GM18508 (cell line): ENCODE results near the gene TBKBP1.
A peak's percentile ranks its signal among the peaks of the same experiment; 100 is the strongest.

ENCODE experiments used
- ATAC-seq: cut with Tn5 transposase; IDR thresholded peaks from one replicate; pipeline ENCODE4 v1.9.1; 2021; ENCODE audit warnings: moderate number of reproducible peaks; ENCODE audit not compliant: insufficient read depth, unreplicated experiment

TBKBP1 gene, protein sequence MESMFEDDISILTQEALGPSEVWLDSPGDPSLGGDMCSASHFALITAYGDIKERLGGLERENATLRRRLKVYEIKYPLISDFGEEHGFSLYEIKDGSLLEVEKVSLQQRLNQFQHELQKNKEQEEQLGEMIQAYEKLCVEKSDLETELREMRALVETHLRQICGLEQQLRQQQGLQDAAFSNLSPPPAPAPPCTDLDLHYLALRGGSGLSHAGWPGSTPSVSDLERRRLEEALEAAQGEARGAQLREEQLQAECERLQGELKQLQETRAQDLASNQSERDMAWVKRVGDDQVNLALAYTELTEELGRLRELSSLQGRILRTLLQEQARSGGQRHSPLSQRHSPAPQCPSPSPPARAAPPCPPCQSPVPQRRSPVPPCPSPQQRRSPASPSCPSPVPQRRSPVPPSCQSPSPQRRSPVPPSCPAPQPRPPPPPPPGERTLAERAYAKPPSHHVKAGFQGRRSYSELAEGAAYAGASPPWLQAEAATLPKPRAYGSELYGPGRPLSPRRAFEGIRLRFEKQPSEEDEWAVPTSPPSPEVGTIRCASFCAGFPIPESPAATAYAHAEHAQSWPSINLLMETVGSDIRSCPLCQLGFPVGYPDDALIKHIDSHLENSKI

DNA sequence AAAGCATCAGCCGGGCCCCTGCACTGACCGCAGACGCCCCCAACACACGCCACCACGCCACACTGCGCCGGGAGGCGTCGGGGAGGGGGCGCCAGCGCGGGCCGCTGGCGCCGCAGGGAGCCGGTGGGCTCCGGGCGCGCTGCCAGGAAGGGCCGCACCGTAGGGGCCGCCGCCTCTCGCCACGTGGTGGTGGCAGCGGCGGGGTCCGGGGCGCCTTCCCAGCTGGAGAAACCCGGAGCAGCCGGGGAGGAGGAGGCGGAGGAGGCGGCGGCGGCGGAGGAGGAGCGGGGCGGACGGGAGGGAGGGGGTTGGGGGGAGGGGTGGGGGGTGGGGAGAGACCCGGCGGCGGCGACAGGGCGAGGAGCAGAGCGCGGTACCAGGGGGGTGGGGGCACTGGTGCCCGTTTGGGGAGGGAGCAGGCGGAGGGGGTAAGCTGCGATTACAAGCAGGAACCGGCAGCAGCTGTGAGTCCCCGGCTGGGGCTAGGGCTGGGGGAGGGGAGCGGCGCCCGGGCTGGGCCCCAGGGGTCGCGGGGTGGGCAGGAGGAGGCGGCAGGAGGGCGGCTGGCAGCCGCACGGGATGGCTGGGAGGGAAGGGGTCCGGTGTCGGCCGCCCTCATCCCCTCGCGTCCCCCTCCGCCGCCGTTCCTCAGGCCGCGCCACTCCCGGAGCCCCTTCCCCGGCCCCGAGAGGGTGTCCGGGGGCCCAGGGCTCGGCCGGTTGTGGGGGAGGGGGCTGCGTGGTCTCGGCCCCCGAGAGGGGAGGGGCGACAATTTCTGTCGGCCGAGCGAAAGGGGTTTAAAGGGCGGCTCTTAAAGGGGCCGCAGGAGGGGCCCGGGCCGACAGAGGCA, at the start of gene TBKBP1:
TBKBP1 (plus strand) TSS at position 431 of the 850 bp plus-strand sequence. CDS start 1,952 bp downstream, outside the sequence.
- ATAC-seq, result no peak

DNA sequence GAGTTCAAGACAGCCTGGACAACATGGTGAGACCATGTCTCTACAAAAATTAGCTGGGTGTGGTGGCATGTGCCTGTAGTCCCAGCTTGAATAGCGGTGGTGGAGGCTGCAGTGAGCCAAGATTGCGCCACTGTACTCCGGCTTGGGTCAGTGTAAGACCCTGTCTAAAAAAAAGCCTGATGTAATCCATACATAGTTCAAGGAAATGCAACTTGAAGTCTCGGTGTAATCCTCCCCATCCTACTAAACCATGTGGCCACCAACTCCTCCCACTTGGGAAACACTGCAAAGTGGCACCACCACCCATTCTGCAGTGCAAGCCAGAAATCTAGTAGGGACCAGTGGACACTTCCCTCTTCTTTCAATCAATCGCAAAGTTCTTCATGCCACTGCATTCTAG, 49.6 kb upstream of the TBKBP1 start:
- no peak for ATAC-seq

DNA sequence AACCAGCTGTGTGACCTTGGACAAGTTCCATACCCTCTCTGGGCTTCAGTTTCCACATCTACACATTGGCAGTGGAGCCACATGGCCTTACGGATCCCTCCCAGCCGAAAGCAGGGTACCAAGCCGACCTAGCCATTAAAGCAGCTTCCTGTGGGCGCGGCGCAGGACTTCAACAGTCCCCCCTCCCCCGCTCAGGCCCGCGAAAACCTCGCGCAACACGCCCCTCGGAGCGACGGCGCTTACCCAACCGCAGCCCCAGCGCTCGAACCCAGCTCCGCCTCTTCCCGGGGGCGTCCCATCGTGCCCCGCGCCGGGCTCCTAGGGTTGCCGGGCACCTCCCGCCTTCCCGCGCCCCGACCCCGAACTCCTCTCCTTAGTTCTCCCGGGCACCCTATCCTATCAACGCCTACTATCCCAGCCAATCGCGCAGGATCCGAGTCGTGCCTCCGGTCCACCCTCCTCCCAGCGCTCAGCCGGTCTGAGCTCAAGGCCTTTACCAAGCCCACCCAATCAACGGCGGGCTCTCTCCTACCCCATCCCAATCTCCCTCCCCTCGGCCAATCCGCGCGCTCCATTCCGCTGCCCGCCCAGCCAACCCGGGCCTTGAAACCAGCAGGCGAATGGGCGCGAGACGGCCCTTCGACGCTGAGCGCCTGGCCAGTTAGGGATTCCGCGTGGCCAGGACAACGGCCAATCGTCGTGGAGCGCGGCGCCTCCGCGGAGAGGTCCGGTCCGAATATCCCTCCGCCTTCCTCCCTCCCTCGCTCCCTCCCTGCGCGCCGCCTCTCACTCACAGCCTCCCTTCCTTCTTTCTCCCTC, 44.6 kb upstream of the TBKBP1 start, which contains the start of gene KPNB1:
KPNB1 (plus strand) TSS at position 767 of the 819 bp plus-strand sequence. CDS start 326 bp downstream, outside the sequence.
- peak; percentile 69 for ATAC-seq

DNA sequence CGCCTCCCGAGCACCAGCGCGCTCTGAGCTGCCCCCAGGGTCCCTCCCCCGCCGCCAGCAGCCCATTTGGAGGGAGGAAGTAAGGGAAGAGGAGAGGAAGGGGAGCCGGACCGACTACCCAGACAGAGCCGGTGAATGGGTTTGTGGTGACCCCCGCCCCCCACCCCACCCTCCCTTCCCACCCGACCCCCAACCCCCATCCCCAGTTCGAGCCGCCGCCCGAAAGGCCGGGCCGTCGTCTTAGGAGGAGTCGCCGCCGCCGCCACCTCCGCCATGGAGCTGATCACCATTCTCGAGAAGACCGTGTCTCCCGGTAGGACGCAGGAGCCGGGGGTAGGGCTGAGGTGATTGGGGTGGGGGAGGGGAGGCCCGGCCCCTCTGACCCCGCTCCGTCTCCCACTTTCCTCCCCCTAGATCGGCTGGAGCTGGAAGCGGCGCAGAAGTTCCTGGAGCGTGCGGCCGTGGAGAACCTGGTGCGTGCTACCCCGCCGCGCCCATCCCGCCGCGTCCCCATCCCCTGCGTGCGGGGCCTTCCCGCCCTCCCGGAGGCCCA, 43.9 kb upstream of the TBKBP1 start:
- no peak for ATAC-seq

DNA sequence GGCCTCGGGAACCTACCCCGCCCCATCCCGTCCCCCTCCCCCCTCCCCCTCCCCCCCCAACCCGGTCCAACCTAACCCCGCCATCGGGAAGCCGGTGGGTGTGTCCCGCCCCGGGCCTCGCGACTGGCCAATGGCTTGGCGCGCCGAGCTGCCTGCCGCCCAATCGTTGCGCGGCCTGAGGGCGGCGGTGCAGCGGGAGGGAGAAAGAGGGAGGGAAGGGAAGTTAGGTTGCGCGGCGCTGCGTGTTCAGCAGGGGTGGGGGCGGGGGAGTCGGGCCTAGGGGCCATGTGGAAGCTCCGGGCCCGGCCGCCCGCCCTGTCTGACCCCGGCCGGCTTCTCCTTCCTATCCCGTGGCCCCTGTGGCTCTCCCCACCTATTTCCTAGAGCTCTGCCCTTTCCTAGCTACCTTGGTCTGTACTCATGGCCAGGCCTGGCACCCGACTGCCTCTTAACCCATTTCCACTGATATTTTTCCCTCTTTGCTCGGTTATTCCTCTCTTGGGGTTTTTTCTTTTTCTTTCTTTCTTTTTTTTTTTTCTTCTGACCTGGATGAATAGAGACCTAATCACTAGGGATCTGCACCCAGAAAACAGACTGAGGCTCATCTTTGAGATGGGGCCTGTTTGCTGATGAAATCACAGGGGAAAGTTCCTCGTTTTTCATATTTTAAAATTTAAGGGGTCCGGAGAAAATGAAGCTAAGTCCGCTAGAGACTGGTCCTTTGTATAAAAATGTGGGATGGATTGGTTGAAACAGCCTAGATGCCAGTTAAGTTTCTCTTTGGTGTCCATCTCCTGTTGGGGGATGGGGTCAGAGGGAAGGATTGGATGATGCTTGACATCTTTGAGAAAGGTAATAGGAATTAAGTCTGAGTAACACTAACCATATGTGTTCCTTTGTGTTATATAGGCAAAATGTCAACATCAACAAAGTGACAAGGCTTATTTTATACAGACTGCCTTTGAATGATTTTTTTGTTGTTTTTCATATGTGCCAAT, 43.1 kb upstream of the TBKBP1 start:
- ATAC-seq, result no peak

DNA sequence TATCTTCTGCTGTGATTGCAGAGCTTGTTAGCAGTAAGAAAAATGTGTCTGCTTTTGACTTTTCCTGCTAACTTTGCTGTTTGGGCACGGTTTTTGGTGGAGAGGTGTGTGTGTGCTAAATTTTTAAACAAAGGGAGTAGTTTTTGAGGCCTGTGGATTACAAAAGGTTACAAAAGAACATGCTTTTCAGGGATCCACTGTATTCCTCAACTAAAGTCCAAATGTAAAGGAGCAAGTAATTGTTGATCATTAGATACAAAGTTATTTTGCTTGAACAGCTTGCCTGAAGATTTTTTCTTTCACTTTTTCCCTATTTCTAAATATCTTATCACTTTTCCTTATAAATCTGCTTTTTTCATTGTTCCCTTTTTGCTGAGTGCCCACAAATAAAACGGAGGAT, 42.3 kb upstream of the TBKBP1 start:
- ATAC-seq, result no peak

DNA sequence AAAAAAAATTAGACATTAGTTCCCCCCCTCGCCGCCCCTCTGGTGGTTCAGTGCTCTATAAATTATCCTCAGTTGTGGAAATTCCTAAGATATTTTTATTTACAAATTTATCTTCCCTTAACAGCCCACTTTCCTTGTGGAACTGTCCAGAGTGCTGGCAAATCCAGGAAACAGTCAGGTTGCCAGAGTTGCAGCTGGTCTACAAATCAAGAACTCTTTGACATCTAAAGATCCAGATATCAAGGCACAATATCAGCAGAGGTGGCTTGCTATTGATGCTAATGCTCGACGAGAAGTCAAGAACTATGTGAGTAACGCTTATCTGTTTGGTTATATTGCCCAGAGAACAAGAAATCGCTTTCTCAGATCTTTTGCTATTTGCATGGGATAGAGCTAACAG, 41.4 kb upstream of the TBKBP1 start:
- no peak for ATAC-seq

DNA sequence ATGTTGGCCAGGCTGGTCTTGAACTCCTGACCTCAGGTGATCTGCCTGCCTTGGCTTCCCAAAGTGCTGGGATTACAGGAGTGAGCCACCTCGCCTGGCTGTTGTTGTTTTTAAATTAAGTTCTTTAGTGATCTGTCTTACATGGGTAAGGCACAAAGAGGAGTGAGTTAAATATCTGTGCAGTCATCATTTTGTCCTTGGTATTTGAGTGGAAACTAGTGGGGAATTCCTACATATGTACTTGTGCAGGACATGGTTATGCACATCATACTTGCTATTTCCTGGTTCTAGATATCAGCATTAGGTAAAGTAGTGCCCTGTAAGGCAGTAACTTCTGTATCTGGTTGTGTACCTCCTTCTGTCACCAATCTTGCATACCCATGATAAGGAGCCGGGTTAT, 40.5 kb upstream of the TBKBP1 start:
- no peak for ATAC-seq

DNA sequence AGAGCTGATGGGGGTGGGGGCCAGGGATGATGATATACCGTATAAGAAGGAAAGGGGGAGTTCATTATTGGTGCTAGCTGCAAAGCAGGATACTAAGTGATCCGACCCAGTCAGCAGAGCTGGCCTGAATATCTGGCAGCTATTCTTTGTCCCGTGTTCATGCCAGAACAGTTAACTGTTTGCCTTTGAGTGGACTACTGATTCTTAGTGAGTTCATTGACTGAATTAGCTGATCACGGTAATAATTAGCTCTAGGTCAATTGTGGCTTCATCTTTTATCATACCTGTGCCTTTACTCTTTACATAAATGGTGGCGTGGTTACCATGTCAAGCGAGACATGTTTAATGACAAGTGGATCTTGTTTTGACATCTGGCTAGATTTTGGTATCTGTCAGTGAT, 39.0 kb upstream of the TBKBP1 start:
- no peak for ATAC-seq

DNA sequence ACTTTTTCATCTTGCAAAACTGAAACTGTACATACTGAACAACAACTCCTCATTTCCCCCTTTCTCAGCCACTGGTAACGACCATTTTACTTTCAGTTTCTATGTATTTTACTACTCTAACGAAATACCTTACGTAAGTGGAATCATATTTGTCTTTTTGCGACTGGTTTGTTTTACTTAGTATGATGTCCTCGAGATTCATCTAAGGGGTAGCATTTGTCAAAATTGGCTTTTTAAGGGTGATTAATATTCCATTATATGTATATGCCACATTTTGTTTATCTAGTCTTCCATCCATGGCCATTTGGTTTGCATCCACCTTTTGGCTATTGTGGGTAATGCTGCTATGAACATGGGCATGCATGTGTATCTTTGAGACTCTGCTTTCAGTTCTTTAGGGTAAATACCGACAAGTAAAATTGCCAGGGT, 33.9 kb upstream of the TBKBP1 start:
- no peak for ATAC-seq

DNA sequence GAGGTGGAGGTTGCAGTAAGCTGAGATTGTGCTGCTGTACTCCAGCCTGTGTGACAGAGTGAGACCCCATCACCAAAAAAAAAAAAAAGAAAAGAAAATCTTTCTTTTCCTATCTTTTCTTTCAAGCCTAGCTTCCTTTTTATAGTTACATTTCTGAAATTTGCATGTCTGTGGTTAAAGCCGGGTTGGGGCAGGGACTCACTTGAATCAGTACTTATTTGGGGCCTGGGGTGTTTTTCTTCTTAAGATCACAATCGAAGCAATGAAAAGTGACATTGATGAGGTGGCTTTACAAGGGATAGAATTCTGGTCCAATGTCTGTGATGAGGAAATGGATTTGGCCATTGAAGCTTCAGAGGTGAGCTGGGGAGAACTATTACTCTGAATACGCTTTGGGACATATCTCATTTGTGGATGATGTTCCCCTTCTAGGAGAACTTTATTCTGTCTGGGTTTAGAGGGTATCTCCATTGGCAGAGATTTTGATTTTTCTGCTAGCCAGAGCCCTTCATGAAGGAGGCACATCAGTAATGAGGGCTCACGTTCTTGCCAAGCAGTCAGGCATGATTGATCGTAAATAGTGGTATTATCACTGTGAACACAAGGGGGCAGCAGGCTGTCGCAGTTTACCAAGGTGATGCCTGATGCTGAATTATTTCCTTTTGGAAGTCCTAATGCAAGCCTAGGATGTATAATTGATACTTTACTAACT, 29.9 kb upstream of the TBKBP1 start:
- no peak for ATAC-seq

DNA sequence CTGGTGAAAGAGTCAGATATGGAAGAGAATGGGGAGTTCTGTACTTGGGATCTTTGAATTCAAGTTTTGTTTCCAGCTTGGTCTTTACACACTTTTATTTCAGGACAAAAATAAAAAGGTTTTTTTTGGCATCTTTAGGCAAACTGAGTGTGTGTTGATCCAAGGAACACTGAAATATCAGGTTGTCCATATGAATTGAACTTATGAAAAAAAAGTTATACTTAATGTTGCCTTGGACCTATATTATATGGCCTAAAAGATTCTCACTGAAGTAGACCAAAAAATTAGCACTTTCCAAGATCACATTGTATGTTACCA, 29.4 kb upstream of the TBKBP1 start:
- no peak for ATAC-seq

DNA sequence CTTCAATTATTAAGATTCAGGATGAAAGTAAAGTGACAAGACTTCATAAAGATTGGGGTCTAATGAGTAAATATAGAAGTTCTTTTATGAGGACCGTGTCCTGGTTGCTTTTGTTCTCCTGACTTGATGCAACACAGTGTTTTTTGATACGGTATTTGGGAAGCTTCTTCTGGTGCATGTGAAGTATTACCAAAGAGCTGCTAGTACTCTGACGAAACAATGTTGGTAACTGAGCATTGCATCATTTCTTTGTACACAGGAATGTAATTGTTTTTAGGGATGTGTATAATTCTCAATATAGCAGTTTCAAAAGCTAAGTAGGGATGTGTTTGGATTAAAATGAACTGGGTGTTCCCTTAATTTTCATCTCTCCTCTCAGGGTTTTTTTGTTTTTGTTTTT, 28.3 kb upstream of the TBKBP1 start:
- ATAC-seq, result no peak

DNA sequence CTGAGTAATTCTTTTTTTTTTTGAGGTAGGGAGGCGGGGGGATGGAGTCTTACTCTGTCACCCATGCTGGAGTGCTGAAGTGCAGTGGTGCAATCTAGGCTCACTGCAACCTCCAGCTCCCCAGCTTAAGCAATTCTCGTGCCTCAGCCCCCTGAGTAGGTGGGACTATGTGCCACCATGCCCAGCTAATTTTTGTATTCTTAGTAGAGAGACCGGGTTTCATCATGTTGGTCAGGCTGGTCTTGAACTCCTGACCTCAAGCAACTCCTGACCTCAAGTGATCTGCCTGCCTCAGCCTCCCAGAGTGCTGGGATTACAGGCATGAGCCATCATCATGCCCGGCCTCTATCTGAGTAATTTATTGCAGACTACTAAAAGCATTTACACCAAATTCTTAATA, 24.9 kb upstream of the TBKBP1 start:
- no peak for ATAC-seq

DNA sequence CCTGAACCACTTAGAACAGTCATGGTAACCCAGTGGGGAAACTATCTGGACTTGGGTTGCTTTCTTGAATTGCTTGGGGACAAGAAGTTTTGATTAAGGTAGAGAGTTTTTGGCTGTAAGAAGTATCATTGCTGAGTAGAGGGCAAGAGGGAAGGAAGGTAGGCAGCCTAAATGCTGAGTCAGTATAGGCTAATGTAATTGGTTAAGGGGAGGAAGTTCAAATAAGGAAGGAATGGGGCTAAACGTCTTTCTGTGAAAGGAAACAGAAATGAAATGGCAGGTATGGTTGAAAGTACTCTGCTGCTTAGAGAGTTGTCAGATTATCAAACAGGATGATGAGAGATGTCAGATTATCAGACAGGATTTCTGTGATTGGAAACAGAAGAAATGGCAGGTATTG, 23.9 kb upstream of the TBKBP1 start:
- ATAC-seq, result no peak

DNA sequence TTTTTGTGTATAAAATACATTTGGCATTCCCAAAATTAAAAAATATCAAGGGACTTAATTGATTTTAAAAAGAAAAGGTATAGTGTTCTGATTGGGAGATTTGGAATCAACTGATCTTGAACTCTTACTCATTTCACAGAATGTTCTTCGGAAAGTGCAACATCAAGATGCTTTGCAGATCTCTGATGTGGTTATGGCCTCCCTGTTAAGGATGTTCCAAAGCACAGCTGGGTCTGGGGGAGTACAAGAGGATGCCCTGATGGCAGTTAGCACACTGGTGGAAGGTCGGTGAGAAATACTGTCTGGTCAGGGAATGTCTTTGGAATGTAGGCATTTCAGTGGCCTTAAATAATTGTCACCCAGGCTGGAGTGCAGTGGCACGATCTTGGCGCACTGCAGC, 19.5 kb upstream of the TBKBP1 start:
- ATAC-seq, result no peak

DNA sequence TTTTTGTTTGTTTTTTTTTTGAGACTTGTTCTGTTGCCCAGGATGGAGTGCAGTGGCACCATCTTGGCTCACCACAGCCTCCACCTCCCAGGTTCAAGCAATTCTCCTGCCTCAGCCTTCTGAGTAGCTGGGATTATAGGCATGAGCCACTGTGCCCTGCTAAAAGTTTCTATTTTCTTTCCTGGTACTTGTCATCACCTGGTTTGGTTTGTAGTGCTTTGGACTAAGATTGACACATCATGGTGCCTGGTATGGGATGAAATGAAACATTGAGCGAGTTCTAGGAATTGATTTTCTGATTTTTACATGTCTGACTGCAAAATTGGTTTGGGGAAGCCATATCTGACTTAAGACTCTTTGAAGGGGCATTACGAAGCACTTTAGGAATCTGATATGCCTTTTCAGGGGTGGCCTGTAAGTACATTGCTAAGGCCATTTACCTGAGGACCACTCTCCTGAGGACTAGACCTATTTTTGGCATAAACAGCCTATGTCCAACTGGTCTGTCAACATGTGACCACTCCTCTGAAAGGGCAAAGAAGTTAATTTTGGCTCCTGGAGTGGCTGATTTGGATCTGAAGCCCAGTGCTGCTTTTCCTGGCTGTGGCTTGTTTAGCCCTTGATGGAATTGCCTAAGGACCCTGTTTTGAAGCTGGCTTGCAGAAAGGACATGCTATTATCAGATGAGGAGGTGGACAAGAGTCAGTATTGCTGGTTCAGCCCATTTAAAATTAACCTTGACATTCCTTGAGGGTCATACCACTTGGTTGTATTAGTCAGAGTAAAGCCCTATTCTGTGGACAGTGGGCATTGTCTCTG, 18.4 kb upstream of the TBKBP1 start:
- no peak for ATAC-seq

DNA sequence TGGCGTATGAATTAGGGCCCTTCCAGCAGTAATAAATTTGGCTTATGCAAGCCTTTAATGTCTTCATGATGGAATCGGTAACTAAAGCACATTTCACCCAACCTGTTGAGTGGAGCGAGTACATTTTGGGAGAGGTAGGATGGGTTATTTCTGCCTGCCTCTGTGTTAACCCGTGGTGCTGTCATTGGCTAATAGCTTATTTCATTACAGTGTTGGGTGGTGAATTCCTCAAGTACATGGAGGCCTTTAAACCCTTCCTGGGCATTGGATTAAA, 17.8 kb upstream of the TBKBP1 start:
- no peak for ATAC-seq
